Transverse colon (tissue), 4 donors: ENCODE results near the gene RAMACL. TPM values are rescaled to one million over a fixed set of nuclear protein-coding genes. Genes with fewer than 3 reads are reported as not detected.

ENCODE experiments used
- DNase-seq: peaks from one replicate; pipeline ENCODE4 v3.0.0-alpha.2; 2019
- H3K27ac ChIP-seq, 4 donors: fragments of 200-600 bp; sonication (generic); 2 replicates each; pipeline ENCODE4 v1.5.1; 2016 to 2018; ENCODE audit warnings: inconsistent platforms in 4 of 4
- H3K27me3 ChIP-seq: fragments of 200-600 bp; sonication (generic); 2 replicates; pipeline ENCODE4 v1.5.1; 2017; ENCODE audit warnings: inconsistent platforms
- H3K36me3 ChIP-seq, 4 donors: fragments of 200-600 bp; sonication (generic); 2 replicates each; pipeline ENCODE4 v1.5.1; 2017 to 2019; ENCODE audit warnings: inconsistent platforms in 4 of 4
- H3K4me1 ChIP-seq, 4 donors: fragments of 200-600 bp; sonication (generic); 2 replicates each; pipeline ENCODE4 v1.5.1; 2017 to 2020; ENCODE audit warnings: inconsistent platforms in 4 of 4
- H3K4me3 ChIP-seq, 4 donors: fragments of 200-600 bp; sonication (generic); 1 replicate in 1 of 4; 2 replicates in 3 of 4; pipeline versions ENCODE4 v1.5.1 to v1.6.1; 2017 to 2019; ENCODE audit warnings: inconsistent platforms in 4 of 4
- H3K9me3 ChIP-seq, 2 donors: fragments of 200-600 bp; sonication (generic); 2 replicates each; pipeline ENCODE4 v1.5.1; 2017 to 2019; ENCODE audit warnings: inconsistent platforms in 2 of 2
- EP300 ChIP-seq: sonication (generic); formaldehyde crosslinking; IDR thresholded peaks from one replicate; pipeline ENCODE4 v1.6.1; 2017; ENCODE audit warnings: antibody characterized with exemption, low read depth
- POLR2A ChIP-seq: fragments of 450-650 bp; IDR thresholded peaks from one replicate; pipeline ENCODE4 v1.6.1; 2016; ENCODE audit warnings: antibody characterized with exemption, mild to moderate bottlenecking, moderate library complexity
- POLR2AphosphoS5 ChIP-seq, 3 donors: sonication (generic); formaldehyde crosslinking; IDR thresholded peaks; one replicate each; pipeline ENCODE4 v1.6.1; 2016; ENCODE audit warnings: antibody characterized with exemption in 3 of 3
- WGBS, 2 donors: methylation state at CpG; one replicate each; pipeline ENCODE4 v1.1.5; 2018; ENCODE audit warnings: low coverage in 1 of 2; 5-methylcytosine and 5-hydroxymethylcytosine counted together
- in situ Hi-C, 4 donors: fragments of 200-750 bp; cut with MboI; loops; one replicate each; pipeline versions ENCODE4 v1.15.0 to v1.15.1; 2017; ENCODE audit warnings: low sequenced_read_pairs in 3 of 4, low pct_ligation_motif_present in 1 of 4, low pct_unique_long_range_greater_than_20kb in 1 of 4
- intact Hi-C: fragments of 100-400 bp; cut with DNase I; formaldehyde crosslinking; loops from one replicate; pipeline ENCODE4 v1.15.1; 2023; ENCODE audit warnings: low total_unique reads
- total RNA-seq, 4 donors: library from RNA; depleted of rRNA; stranded (reverse); fragments of >200 nt; gene quantifications; one replicate each; pipeline ENCODE4 v1.1.0, GENCODE V29; 2016
- TF ChIP-seq, protein P1 (sequence below), 5 experiments: fragments of 200-600 bp in 3 of 5; fragments of 450-650 bp in 2 of 5; sonication (generic) in 3 of 5; IDR thresholded peaks; 1 replicate in 2 of 5; 2 replicates in 3 of 5; pipeline ENCODE4 v1.5.1; 2016 to 2017; ENCODE audit warnings: antibody characterized with exemption in 5 of 5, inconsistent platforms in 3 of 5, mild to moderate bottlenecking in 2 of 5, moderate library complexity in 1 of 5

RAMACL gene
- total RNA-seq, 4 donors from 2014 or later, result 0.95 to 1.2 (median 1.2) TPM; not detected in 1

- Histone ChIP-seq H3K27ac (peak overlapping the region; percentile 20 to 49 (median 42)), H3K4me1 (peaks cover 0 to 16% (median 9%) of the 10 kb centered on the region in 4 donors), H3K27me3 (no peaks in the 10 kb centered on the region), H3K36me3 (no peaks in the 10 kb centered on the region), H3K9me3 (no peaks in the 10 kb centered on the region), H3K4me3 (no peak overlapping the region)
- intact Hi-C loops, result no loop called here
- no peak for TF ChIP-seq POLR2AphosphoS5 (IDR thresholded peaks at IDR 0.05)
- TF ChIP-seq, protein P1, sequence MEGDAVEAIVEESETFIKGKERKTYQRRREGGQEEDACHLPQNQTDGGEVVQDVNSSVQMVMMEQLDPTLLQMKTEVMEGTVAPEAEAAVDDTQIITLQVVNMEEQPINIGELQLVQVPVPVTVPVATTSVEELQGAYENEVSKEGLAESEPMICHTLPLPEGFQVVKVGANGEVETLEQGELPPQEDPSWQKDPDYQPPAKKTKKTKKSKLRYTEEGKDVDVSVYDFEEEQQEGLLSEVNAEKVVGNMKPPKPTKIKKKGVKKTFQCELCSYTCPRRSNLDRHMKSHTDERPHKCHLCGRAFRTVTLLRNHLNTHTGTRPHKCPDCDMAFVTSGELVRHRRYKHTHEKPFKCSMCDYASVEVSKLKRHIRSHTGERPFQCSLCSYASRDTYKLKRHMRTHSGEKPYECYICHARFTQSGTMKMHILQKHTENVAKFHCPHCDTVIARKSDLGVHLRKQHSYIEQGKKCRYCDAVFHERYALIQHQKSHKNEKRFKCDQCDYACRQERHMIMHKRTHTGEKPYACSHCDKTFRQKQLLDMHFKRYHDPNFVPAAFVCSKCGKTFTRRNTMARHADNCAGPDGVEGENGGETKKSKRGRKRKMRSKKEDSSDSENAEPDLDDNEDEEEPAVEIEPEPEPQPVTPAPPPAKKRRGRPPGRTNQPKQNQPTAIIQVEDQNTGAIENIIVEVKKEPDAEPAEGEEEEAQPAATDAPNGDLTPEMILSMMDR (IDR thresholded peaks at IDR 0.05), result no peak
- in situ Hi-C loops, result no loop called here
- DNase-seq, result no peak
- 53 to 62% methylated on average over 5 to 13 of the region's 13 CpGs for WGBS, 2 donors
Measured at GRCh38 chr6:166553563-166554271, 32.8 kb downstream of the RAMACL start.

- Histone ChIP-seq H3K36me3 (no peaks in the 10 kb centered on the region), H3K27ac (no peak overlapping the region), H3K27me3 (no peaks in the 10 kb centered on the region), H3K9me3 (no peaks in the 10 kb centered on the region), H3K4me3 (no peak overlapping the region), H3K4me1 (peaks cover 0 to 16% (median 9%) of the 10 kb centered on the region in 4 donors)
- in situ Hi-C loops, result no loop called here
- TF ChIP-seq POLR2AphosphoS5 (IDR thresholded peaks at IDR 0.05) (no peak), EP300 (no peak), POLR2A (no peak)
- TF ChIP-seq, protein P1 (IDR thresholded peaks at IDR 0.05), result no peak
- WGBS, 2 donors, result 82 to 87% methylated on average over 7 of the region's 7 CpGs
- no peak for DNase-seq
- intact Hi-C loops, result no loop called here
Measured at GRCh38 chr6:166552600-166552999, 33.9 kb downstream of the RAMACL start.

DNA sequence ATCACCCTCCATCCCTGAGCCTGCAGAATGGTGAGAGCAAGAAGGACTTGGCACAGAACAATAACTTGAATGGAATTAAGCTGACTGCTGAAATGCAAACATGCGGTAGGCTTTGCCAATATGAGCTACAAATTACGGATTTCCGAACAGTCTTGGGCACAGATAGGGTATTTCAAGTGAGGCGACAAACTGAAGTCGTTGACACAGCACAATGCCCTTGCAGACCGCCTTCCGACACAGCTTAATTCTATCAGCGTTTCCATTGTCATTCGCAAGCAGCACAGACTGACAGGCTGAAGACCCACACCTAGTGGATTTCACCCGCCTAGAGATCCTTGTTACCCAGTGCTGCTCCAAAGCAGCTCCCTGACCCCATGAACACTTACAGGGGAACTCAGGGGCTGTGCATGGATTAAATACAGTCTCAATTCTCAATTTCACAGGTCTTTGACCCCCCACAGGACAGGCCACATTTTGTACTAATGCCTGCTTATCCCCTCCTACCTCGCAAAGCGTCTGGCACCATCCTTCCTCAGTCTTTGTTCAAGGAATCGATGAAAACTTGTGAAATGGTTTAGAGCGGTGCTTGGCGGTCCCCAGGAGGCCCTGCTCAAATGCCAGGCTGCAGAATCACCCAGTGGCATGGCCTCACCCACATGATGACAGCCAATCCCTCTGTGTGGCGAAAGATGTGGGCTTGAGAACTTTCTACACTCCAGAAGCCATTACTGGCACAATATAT lies 34.6 kb downstream of the RAMACL start:
- Histone ChIP-seq H3K27ac (no peak overlapping the region), H3K4me1 (peaks cover 0 to 16% (median 6%) of the 10 kb centered on the region in 4 donors), H3K9me3 (no peaks in the 10 kb centered on the region), H3K27me3 (no peaks in the 10 kb centered on the region), H3K36me3 (no peaks in the 10 kb centered on the region), H3K4me3 (no peak overlapping the region)
- no peak for DNase-seq
- no peak for TF ChIP-seq POLR2AphosphoS5 (IDR thresholded peaks at IDR 0.05)
- no peak for TF ChIP-seq EP300
- no peak for TF ChIP-seq POLR2A
- TF ChIP-seq, protein P1 (IDR thresholded peaks at IDR 0.05), result no peak
- in situ Hi-C loops, result no loop called here
- intact Hi-C loops, result no loop called here
- 87 to 93% methylated on average over 13 to 16 of the region's 16 CpGs for WGBS, 2 donors

DNA sequence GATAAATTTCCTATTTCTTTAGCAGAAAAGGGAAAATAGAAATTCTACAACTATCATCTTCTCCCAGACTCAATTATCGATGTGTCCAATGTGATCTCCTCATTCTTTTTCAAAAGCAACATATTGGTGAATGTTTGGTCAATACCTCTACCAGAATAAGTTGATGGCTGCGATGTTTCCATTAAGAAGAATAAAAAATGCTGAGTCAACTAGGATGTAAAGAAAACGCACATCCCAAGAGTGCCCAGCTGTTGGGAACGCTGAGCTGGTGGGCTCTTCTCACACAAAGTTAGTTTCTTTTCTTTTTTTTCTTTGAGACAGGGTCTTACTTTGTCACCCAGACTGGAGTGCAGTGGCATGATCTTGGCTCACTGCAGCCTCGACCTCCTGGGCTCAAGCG lies 39.8 kb downstream of the RAMACL start:
- 92 to 94% methylated on average over 4 to 6 of the region's 6 CpGs for WGBS, 2 donors
- H3K36me3 ChIP-seq, result no peaks in the 10 kb centered on the region
- TF ChIP-seq POLR2AphosphoS5 (IDR thresholded peaks at IDR 0.05) (no peak), EP300 (no peak), POLR2A (no peak)
- TF ChIP-seq, protein P1 (IDR thresholded peaks at IDR 0.05), result no peak
- H3K27ac ChIP-seq, result no peak overlapping the region
- in situ Hi-C loops (no loop called here), intact Hi-C loops (no loop called here)
- no peaks in the 10 kb centered on the region for H3K9me3 ChIP-seq
- no peaks in the 10 kb centered on the region for H3K27me3 ChIP-seq
- peaks cover 0 to 12% (median 4%) of the 10 kb centered on the region in 4 donors for H3K4me1 ChIP-seq
- no peak overlapping the region for H3K4me3 ChIP-seq
- no peak for DNase-seq
